Fibroblast of villous mesenchyme (primary cell): ENCODE data around the gene CACNG1. TPM values are rescaled to one million over a fixed set of nuclear protein-coding genes. Genes with fewer than 3 reads are reported as not detected.

ENCODE experiments used
- DNase-seq: peaks from one replicate; pipeline ENCODE4 v3.0.0-alpha.2; 2010; ENCODE audit warnings: low read depth
- H3K4me3 ChIP-seq: 2 replicates; pipeline ENCODE4 v1.5.1; 2011; ENCODE audit warnings: low read depth, mild to moderate bottlenecking, low read length
- total RNA-seq: library from RNA; depleted of rRNA; stranded (reverse); fragments of >200 nt; gene quantifications from 2 replicates; pipeline ENCODE4 v1.2.3, GENCODE V29; 2012
- TF ChIP-seq, protein P1 (sequence below): IDR thresholded peaks from 2 replicates; pipeline ENCODE4 v1.5.1; 2012; ENCODE audit warnings: low read depth, mild to moderate bottlenecking, low read length; ENCODE audit not compliant: insufficient read depth

Gene CACNG1, protein sequence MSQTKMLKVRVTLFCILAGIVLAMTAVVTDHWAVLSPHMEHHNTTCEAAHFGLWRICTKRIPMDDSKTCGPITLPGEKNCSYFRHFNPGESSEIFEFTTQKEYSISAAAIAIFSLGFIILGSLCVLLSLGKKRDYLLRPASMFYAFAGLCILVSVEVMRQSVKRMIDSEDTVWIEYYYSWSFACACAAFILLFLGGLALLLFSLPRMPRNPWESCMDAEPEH
- total RNA-seq, result not detected in 2 replicates

DNA sequence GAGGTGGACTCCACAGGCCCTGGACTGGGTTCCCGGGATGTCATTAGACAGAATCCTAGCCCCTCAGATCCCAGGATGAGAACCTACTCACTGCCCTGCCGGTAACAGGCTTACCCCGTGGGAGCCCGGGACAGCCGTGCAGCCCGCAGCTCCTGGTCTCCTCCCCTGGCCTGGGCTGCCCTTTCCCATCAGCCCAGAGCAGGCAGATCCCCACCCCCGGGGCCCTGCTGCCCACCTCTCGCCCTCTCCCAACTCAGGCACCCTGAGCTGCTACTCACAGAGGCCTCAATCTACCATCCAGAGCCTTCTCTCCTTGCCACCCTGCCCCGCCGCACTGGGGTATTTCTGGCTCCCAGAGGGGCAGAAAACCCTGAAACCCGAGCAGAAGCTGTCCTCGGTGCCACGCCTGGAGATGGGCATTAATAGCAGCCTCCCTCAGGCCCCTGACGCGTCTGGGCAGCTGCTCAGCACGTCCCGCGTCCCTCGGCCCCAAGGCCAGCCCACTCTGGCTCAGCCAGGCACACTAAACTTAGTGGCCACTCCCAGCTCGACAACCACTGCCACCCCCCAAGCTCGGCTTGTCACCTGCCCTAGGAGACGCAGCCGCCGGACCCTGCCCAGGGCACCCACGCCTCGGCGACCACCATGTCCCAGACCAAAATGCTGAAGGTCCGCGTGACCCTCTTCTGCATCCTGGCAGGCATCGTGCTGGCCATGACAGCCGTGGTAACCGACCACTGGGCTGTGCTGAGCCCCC lies at the start of gene CACNG1:
TSS of gene CACNG1 (plus strand) at position 539 of the 757 bp plus-strand sequence. CDS start at position 646, 107 bp downstream.
- no peak for DNase-seq
- H3K4me3 ChIP-seq, result no peak within 1 kb of the TSS
- TF ChIP-seq, protein P1, sequence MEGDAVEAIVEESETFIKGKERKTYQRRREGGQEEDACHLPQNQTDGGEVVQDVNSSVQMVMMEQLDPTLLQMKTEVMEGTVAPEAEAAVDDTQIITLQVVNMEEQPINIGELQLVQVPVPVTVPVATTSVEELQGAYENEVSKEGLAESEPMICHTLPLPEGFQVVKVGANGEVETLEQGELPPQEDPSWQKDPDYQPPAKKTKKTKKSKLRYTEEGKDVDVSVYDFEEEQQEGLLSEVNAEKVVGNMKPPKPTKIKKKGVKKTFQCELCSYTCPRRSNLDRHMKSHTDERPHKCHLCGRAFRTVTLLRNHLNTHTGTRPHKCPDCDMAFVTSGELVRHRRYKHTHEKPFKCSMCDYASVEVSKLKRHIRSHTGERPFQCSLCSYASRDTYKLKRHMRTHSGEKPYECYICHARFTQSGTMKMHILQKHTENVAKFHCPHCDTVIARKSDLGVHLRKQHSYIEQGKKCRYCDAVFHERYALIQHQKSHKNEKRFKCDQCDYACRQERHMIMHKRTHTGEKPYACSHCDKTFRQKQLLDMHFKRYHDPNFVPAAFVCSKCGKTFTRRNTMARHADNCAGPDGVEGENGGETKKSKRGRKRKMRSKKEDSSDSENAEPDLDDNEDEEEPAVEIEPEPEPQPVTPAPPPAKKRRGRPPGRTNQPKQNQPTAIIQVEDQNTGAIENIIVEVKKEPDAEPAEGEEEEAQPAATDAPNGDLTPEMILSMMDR, result no peak

DNA sequence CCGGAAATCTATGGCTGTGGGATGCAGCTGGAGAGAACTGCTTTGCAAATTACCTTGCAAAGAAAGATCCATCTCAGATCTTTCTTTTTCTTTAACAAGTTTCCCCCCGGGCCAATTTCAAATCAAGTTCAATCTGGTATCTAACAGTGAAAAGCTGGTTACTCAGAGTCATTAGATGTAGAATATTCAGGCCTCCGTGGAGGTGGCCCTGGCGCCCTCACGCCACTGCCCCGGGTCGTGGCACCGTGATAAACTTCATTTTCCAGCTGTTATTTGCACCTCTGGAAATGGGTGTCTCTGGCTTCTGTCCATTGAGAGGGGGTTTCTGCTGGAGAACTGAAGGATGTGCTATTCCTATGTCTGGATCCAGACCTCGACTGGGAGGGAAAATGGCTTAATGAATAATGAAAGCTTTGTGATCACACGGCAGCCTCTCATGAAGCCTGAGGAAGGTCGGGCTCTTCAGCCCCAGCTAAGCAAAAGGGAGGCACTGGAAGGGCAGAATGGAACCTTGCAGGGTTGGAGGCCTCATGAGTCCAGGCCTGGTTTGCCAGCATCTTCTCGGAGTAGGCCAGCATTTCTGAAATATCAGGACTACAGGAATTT lies 49.3 kb upstream of the CACNG1 start:
- TF ChIP-seq, protein P1, result no peak
- DNase-seq, result no peak
- no peak overlapping the region for H3K4me3 ChIP-seq

DNA sequence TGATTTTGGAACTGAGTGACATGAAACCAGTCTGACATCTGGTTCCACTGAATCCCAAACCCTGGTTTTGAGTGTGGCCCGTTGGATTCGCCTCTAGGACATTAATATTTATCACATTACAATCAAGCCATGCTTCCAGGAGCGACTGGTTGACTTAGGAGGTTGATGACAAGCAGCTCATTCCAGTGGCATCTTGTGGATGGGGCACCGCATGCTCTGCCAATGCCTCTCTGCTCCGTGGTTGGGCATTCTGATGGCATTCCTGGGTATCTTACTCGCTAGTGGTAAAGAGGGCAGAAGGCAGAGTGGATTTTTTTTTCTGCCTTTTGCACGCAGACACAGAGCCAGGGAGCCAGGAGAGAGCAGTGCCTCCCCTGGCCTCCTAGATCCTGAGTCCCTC lies 48.4 kb upstream of the CACNG1 start:
- TF ChIP-seq, protein P1, result no peak
- no peak for DNase-seq
- no peak overlapping the region for H3K4me3 ChIP-seq

DNA sequence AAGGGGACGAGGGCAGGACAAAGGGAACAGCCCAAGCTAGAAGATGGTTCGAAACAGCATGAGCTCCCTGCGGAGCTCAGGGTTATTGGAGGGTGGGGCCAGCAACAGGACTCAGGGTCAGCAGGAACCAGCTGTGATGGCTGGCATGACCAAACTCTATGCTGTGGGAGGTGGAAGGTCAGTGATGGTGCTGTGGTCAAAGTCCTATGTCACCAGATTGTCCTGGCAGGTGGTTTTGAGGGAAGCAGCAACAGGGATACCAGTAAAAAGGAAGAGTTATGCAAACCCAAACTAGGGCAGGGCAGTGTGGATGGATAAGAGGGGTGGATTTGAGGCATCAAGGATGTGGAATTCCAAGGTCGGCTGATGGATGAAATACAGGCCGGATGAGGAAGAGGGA lies 47.4 kb upstream of the CACNG1 start:
- TF ChIP-seq, protein P1, result no peak
- H3K4me3 ChIP-seq, result no peak overlapping the region
- no peak for DNase-seq

DNA sequence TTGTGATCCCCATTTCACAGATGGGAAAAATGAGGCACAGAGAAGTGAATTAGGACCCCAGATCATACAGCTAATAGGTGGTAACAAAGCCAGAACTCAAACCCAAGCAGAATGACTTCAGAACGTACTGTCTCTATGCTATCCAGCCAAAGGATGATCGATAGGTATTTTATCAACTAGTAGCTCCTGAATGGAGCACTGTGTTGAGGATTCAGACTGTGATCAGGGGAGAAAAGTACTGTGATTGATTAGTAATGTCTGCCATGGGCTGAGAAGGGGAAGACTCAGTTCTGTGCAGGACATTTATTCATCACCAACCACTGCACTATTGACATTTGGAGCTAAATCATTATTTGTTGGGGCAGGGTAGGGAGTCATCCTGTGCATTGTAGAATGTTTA lies 41.1 kb upstream of the CACNG1 start:
- DNase-seq, result no peak
- TF ChIP-seq, protein P1, result no peak
- H3K4me3 ChIP-seq, result no peak overlapping the region

DNA sequence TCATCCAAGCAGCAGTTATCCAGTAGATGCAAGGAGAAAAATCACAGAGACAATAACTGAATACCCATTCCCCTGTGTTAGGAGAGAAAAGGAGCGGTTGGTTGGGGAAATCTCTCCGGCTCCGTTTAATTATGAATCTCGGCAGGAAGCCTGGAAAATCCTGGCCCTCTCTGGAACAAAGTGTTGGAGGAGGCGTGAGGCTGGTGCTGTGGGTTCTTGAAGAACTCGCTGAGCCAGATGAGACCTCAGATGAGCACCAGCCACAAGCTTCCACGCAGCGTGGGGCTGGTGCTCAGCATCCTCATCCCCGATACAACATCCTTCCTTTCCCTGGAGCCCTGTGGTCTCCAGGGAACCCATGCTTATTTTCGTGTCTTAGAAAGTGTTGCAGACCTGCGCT lies 40.2 kb upstream of the CACNG1 start:
- TF ChIP-seq, protein P1, result no peak
- DNase-seq, result no peak

More for the DNA sequence above, 40.2 kb upstream of the CACNG1 start:
- H3K4me3 ChIP-seq, result no peak overlapping the region
